Esophagus muscularis mucosa (tissue), 4 donors: ENCODE results near the gene BMI1. TPM values are rescaled to one million over a fixed set of nuclear protein-coding genes. Genes with fewer than 3 reads are reported as not detected.

ENCODE experiments used
- DNase-seq: peaks from one replicate; pipeline ENCODE4 v3.0.0-alpha.2; 2017; ENCODE audit errors: extremely low spot score
- H3K27ac ChIP-seq, 4 donors: fragments of 200-600 bp; sonication (generic); replicated peaks in 1 of 4; 1 replicate in 3 of 4; 2 replicates in 1 of 4; pipeline ENCODE4 v1.5.1; 2016 to 2019; ENCODE audit warnings: mild to moderate bottlenecking in 1 of 4
- H3K27me3 ChIP-seq, 4 donors: fragments of 200-600 bp; sonication (generic); one replicate each; pipeline versions ENCODE4 v1.5.1 to v1.6.0; 2016 to 2019
- H3K36me3 ChIP-seq, 4 donors: fragments of 200-600 bp; sonication (generic); one replicate each; pipeline ENCODE4 v1.5.1; 2016 to 2019
- H3K4me1 ChIP-seq, 4 donors: fragments of 200-600 bp; sonication (generic); one replicate each; pipeline ENCODE4 v1.5.1; 2016 to 2019
- H3K4me3 ChIP-seq, 4 donors: fragments of 200-600 bp; sonication (generic); 1 replicate in 2 of 4; 2 replicates in 2 of 4; pipeline ENCODE4 v1.5.1; 2016 to 2019; ENCODE audit warnings: mild to moderate bottlenecking in 4 of 4, moderate library complexity in 1 of 4
- H3K9me3 ChIP-seq, 4 donors: fragments of 200-600 bp; sonication (generic); 1 replicate in 3 of 4; 2 replicates in 1 of 4; pipeline ENCODE4 v1.5.1; 2016 to 2019
- EP300 ChIP-seq: sonication (generic); formaldehyde crosslinking; IDR thresholded peaks from one replicate; pipeline ENCODE4 v1.6.1; 2017; ENCODE audit warnings: antibody characterized with exemption
- POLR2A ChIP-seq: fragments of 450-650 bp; IDR thresholded peaks from one replicate; pipeline ENCODE4 v1.6.1; 2017; ENCODE audit warnings: antibody characterized with exemption, moderate library complexity, mild to moderate bottlenecking, low read depth
- POLR2AphosphoS5 ChIP-seq, 2 donors: sonication (generic); formaldehyde crosslinking; IDR thresholded peaks; one replicate each; pipeline ENCODE4 v1.6.1; 2017; ENCODE audit warnings: antibody characterized with exemption in 2 of 2
- WGBS: methylation state at CpG from one replicate; pipeline ENCODE4 v1.1.5; 2018; 5-methylcytosine and 5-hydroxymethylcytosine counted together
- intact Hi-C: fragments of 100-400 bp; cut with DNase I; formaldehyde crosslinking; loops from one replicate; pipeline ENCODE4 v1.15.1; 2023
- total RNA-seq, 4 donors: library from RNA; depleted of rRNA; stranded (reverse); fragments of >200 nt; gene quantifications; one replicate each; pipeline versions ENCODE4 v1.1.0 to v1.2.1, GENCODE V29; 2016
- TF ChIP-seq, protein P1 (sequence below), 3 experiments: fragments of 200-600 bp in 2 of 3; fragments of 450-650 bp in 1 of 3; sonication (generic) in 2 of 3; IDR thresholded peaks; one replicate each; pipeline ENCODE4 v1.5.1; 2017 to 2019; ENCODE audit warnings: antibody characterized with exemption in 3 of 3, mild to moderate bottlenecking in 2 of 3, moderate library complexity in 1 of 3

Gene BMI1
- total RNA-seq, 4 donors from 2014 or later = 74.4 to 106 (median 89.4) TPM

DNA sequence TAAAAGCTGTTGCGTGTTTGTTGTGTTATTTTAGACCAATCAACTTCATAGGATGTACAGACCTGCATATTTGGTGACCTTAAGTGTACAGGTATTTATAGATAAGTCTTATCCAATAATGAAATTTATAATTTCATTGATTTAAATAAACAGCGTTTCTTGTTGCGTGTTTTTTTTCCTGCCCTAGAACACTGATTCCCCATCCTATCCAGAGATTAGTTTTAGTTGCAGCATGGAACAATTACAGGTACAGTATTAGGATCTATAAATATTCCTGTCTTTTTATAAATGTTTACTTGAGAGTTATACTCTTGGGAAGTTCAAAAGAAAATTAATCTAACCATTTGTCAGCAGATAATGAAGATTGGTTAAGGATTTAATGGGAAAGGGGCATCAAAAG is 2.1 kb upstream of the BMI1 start:
- no peaks in the 10 kb centered on the region for H3K36me3 ChIP-seq
- WGBS = 100% methylated on average over 3 of the region's 3 CpGs
- intact Hi-C loops = loop anchor here (5.0 kb wide), 2 partner anchors 119 to 786 kb away; partner anchors contain the start of gene MLLT10
- no peak for DNase-seq
- H3K4me1 ChIP-seq = peaks cover 45 to 63% (median 56%) of the 10 kb centered on the region in 4 donors
- H3K27me3 ChIP-seq = no peaks in the 10 kb centered on the region
- no peak overlapping the region for H3K27ac ChIP-seq
- no peaks in the 10 kb centered on the region for H3K9me3 ChIP-seq
- TF ChIP-seq, protein P1, sequence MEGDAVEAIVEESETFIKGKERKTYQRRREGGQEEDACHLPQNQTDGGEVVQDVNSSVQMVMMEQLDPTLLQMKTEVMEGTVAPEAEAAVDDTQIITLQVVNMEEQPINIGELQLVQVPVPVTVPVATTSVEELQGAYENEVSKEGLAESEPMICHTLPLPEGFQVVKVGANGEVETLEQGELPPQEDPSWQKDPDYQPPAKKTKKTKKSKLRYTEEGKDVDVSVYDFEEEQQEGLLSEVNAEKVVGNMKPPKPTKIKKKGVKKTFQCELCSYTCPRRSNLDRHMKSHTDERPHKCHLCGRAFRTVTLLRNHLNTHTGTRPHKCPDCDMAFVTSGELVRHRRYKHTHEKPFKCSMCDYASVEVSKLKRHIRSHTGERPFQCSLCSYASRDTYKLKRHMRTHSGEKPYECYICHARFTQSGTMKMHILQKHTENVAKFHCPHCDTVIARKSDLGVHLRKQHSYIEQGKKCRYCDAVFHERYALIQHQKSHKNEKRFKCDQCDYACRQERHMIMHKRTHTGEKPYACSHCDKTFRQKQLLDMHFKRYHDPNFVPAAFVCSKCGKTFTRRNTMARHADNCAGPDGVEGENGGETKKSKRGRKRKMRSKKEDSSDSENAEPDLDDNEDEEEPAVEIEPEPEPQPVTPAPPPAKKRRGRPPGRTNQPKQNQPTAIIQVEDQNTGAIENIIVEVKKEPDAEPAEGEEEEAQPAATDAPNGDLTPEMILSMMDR (IDR thresholded peaks at IDR 0.05) = no peak
- TF ChIP-seq POLR2AphosphoS5 (IDR thresholded peaks at IDR 0.05) (no peak), EP300 (no peak), POLR2A (no peak)
- H3K4me3 ChIP-seq = no peak overlapping the region

- H3K27ac ChIP-seq = peak overlapping the region; percentile 96 to 99 (median 98)
- no peaks in the 10 kb centered on the region for H3K36me3 ChIP-seq
- H3K4me3 ChIP-seq = peak overlapping the region; percentile 90 to 99 (median 92)
- 82% methylated on average over 10 of the region's 10 CpGs for WGBS
- no peak for DNase-seq
- intact Hi-C loops = loop anchor here (5.0 kb wide), 2 partner anchors 118 to 787 kb away; partner anchors contain the start of gene MLLT10
- H3K27me3 ChIP-seq = no peaks in the 10 kb centered on the region
- H3K9me3 ChIP-seq = no peaks in the 10 kb centered on the region
- TF ChIP-seq EP300 (no peak), POLR2AphosphoS5 (IDR thresholded peaks at IDR 0.05) (no peak), POLR2A (no peak)
- TF ChIP-seq, protein P1 (IDR thresholded peaks at IDR 0.05) = no peak
- H3K4me1 ChIP-seq = peaks cover 53 to 71% (median 64%) of the 10 kb centered on the region in 4 donors
Measured at GRCh38 chr10:22319547-22319979, 1.3 kb upstream of the BMI1 start.

DNA sequence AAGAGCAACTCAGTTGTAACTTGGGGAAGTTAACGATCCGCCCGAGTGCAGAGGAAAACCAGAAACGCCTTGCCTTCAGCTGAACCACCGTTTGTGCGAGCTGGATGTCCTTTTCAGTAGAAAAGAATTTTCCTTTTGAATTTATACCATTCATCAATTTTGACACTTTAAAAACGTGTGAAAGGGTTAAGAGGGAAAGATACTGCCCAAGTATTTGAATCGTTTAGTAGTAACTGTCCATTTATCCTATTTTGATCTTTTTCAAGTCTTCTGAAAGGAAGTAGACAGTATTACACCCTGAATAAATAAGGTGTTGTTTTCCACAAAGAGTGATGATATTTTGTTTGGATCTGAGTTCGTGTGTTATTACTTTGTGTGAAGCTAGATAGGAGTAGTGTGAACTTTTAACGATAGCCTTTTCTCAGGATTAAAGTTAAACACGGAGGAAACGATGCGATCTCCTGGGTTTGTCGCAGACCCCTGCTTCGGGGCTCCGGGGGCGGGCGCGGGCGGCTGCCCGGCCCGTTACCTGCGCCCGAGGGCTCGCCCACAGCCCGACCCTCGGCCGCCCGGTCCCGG is 830 bp upstream of the BMI1 start:
- H3K4me1 ChIP-seq = peaks cover 57 to 72% (median 66%) of the 10 kb centered on the region in 4 donors
- H3K9me3 ChIP-seq = no peaks in the 10 kb centered on the region
- H3K4me3 ChIP-seq = peak overlapping the region; percentile 90 to 99 (median 92)
- intact Hi-C loops = loop anchor here (5.0 to 10.0 kb wide), 5 partner anchors 68 to 788 kb away; partner anchors contain the start of genes MLLT10 and PIP4K2A
- WGBS = 10% methylated on average over 27 of the region's 30 CpGs
- H3K27me3 ChIP-seq = no peaks in the 10 kb centered on the region
- TF ChIP-seq, protein P1 (IDR thresholded peaks at IDR 0.05) = no peak
- TF ChIP-seq POLR2A (no peak), POLR2AphosphoS5 (IDR thresholded peaks at IDR 0.05) (no peak), EP300 (no peak)
- peak overlapping the region; percentile 96 to 99 (median 98) for H3K27ac ChIP-seq
- DNase-seq = no peak
- no peaks in the 10 kb centered on the region for H3K36me3 ChIP-seq

DNA sequence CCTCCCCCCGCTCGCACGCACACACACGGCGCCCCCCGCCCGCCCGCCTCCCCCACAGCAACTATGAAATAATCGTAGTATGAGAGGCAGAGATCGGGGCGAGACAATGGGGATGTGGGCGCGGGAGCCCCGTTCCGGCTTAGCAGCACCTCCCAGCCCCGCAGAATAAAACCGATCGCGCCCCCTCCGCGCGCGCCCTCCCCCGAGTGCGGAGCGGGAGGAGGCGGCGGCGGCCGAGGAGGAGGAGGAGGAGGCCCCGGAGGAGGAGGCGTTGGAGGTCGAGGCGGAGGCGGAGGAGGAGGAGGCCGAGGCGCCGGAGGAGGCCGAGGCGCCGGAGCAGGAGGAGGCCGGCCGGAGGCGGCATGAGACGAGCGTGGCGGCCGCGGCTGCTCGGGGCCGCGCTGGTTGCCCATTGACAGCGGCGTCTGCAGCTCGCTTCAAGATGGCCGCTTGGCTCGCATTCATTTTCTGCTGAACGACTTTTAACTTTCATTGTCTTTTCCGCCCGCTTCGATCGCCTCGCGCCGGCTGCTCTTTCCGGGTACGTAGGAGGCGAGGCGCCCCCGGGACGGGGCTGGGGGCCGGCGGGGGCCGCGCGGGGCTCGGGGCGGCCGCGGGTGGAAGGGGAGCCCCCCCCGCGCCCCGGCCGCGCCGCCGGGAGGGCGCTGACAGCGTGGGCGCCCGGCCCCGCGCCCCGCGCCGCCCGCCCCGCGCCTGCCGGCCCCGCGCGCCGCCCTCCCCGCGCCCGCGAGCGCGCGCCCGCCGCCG is 441 bp downstream of the BMI1 start:
- peak overlapping the region; percentile 90 to 99 (median 92) for H3K4me3 ChIP-seq
- under 1% methylated on average over 48 of the region's 114 CpGs for WGBS
- H3K36me3 ChIP-seq = no peaks in the 10 kb centered on the region
- peak overlapping the region; percentile 96 to 99 (median 98) for H3K27ac ChIP-seq
- DNase-seq = no peak
- H3K27me3 ChIP-seq = no peaks in the 10 kb centered on the region
- intact Hi-C loops = loop anchor here (5.0 to 10.0 kb wide), 3 partner anchors 69 to 393 kb away; partner anchors contain the start of gene PIP4K2A
- no peaks in the 10 kb centered on the region for H3K9me3 ChIP-seq
- TF ChIP-seq, protein P1 (IDR thresholded peaks at IDR 0.05) = no peak
- peak; percentile 15 to 46 for TF ChIP-seq POLR2AphosphoS5 (IDR thresholded peaks at IDR 0.05)
- peak; percentile 22 for TF ChIP-seq POLR2A
- TF ChIP-seq EP300 = no peak
- peaks cover 56 to 76% (median 69%) of the 10 kb centered on the region in 4 donors for H3K4me1 ChIP-seq
